Stimulated activated CD8-positive, alpha-beta memory T cell treated with anti-CD3 and anti-CD28 coated beads, Interleukin-4, amount 100 ng/mL, for 24 hours (primary cell): ENCODE results near the gene ALS2CL.
"Not testable (repeated sequence)": the region's sequence is repeated elsewhere in the genome, so short reads cannot be mapped to it uniquely, and the experiment has no call there.

Experiments
- DNase-seq: peaks from one replicate; pipeline ENCODE4 v3.0.0-alpha.2; 2020; ENCODE audit warnings: low read depth

ALS2CL gene

GRCh38 chr3:46704346-46704745 is 10.9 kb upstream of the ALS2CL start:
- DNase-seq, result not testable (repeated sequence)

DNA sequence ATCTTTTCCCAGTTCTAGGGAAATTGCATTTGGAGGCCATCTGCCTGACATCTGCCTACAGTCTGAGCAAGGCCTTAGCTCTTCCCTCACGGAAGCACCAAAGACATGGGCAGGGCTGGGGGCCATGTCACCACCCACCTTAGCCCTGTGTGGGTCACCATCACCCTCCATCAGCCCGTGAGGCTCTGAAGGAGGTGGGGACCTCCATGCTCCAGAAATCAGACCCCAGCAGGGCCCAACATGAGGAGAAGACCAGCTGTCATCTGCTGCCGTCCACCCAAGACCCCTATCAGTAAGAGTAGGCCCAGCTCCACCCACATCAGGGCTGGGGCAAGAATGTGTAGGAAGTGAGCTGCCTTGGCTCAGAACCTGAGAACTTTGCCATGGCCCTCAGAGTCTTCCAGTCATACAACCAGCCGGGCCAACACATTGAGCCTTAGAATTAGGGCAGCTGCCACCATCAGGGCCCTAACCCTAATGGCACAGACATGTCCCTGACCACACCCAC is 9.6 kb upstream of the ALS2CL start:
- DNase-seq, result no peak

DNA sequence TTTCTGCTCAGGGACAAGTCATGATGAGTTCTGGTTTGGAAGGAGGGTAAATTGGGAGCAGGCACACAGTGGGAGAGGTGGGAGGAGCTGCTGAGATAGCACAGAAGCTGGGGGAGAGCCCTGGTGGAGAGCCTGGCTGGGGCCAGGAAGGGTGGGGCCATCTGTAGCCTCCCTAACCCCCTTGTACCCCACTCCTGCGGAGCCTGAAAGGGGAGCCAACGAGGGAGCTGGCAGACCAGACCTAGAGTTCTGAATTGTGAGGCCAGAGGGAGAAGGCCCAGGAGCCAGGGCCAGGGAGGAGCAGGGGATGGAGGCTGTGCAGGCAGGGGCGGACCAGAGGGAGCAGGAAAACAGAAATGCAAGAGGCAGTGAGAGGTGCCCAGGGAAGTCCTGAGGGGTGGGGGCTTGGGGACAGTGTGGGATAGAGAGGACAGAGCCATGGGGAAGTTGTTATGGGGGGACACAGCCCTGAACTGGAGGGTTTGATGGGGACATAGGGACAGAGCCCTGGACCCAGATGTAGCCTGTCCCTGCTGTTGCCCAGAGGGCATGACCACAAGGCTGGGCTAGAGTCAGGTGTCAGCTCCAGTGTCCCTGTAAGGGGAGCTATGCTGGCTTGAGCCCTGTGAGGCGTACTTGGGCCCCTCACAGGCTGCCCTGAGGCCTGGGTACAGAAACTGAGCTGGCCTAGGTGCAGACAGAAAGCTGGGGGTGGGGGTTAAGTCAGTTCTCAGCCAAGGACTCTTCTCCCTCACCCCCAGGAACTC is 8.9 kb upstream of the ALS2CL start:
- DNase-seq, result no peak

DNA sequence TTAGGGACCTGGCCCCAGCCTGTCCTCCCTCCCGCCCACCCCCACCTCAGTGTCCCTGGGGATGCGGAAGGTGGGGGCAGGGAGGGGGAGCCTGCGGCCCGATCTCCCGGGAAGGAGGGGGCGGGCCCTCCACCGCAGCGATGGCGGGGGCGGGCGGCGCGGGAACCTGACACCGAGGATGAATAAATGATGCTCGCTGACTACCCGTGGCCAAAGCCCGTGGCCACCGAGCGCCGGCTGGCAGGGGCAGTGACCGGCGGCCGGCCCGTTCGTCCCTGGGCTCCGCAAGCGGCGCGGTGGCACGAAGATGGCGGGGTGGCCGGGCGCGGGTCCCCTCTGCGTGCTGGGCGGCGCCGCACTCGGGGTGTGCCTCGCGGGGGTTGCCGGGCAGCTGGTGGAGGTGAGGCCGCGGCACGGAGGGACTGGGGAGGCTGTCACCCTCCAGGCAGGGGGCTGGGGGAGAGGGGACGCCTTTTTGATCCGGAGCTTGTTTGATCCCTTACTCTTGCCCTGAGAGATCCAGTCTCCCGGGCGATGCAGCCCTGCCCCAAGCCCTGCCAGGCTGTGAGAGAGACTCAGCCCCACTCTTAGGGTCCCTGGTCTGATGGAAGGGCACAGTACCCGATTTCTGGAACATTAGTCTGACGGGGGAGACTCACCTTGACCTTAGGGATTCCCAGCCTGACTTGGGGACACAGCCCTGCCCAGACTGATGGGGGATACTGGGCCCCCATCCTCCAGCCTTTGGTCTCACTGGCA is 7.9 kb upstream of the ALS2CL start, which contains the start of gene TMIE:
TMIE (plus strand) TSS at position 212 of the 759 bp plus-strand sequence; CDS start at position 308, 96 bp downstream.
- DNase-seq, result no peak

- no peak for DNase-seq
Measured at GRCh38 chr3:46700772-46701171, 7.3 kb upstream of the ALS2CL start.

DNA sequence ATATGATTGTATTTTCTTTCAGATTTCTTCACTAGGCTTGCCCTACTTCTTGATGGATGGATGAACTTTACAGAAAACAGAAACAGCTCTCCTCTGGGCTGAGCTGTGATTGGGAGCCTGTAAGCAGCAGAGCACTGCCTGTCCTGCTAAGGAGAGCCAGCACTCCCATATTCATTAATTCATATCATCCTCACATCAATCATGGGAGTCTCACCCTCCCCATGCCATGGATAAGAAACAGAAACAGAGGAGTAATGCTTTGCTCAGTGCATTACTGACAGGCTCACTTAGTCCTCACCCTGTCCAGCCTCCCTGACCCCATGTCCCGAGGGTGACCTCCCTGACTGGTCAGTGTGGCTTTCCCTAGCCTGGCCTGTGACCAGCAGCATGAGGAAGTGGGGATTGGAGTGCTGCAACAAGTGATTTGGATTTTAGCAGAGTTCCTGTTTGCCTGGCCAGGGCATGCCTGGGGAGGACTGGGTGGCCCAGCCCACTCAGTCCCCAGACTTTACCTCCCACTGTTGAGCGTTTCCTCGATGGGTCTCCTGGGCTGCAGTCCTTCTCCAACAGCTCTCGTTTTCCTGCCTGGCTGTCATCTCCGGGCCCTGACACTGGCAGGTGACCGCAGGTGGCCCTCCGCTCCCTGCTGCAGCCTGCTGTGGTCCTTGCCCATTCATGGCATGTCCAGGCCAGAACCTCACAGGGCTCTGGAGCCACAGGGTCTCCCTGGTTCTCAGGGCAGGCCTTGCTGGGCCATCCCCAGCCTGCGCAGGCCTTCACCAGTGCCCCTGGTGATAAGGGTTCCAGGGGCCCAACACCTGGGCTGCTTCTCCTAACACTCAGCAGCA is 6.4 kb upstream of the ALS2CL start:
- no peak for DNase-seq

DNA sequence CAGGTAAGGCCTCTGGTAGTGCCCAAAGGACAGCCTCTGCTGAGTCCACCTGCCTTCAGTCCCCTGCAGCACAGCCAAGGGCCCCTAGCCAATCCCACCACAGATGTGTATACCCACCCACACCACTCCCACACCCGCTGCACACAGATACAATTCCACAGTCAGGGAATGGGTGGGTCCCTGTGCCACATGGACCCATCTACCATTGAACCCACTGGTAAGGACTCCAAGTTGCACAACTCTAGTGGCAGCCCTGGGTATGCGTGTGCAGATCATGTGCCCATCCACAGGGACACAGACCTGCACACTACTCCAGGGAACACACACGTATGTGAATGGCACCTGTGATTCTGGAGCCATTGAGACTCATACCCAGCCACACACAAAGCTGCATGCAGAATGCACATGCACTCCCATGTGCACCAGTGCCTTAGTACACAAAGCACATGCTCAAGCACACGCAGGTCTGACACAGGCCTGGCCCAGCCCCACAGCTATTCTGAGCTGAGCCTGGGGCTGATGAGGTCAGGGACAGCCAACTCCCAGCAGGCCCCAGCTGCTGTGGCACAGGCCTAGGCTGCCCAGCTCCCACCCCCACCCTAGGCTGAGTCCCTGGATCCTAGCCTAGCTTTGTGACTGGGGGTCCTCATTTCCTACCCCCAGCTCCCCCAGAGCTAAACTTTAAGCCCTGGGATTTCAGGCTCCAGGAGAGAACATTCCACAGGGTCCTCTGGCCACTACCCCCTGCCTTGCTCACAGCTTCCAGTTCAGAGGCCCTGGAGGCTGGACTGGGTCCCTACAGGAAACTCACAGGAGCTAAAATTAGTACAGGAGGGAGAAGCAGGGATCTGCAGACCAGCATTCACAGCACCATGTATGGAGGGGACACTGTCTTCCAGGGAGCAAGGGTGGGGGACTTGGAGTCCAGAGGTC is 2.7 kb upstream of the ALS2CL start:
- DNase-seq, result no peak

DNA sequence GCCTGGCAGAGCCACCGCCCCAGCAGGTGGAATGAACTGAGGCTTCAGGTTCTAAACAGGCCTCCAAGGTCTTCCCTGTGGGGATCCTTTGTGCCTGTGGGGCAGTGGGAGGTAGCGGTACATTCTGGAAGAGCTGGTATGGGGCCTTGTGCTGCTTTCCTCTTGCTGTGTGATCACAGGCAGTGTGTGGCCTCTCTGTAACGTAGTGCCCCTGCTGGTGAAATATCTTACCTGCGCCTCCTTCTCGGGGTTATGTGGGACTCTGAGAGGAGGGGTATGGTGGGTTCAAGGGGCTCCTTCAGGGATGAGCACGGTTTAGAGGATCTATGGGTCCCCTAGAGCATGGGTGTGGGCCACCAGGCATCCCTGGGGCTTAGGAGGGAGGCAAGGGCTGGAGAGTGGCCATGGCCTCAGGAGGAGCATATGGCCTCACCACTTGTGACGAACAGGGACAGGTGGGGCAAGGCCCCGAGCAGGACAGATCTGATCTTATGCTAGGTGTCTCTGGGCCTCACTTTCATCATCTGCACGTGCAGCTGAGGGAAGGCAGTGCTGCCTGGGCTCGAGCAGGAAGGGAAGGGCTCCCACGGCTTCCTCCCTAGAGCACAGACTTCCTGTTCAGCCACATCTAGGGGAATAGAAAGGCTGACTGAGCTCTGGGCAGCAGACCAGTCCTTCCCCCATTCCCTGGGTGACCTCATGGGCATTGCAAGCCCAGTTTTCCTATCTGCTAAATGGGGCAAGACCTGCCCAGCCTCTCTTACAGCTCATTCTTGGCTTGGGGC is 1.9 kb upstream of the ALS2CL start:
- DNase-seq, result no peak

- no peak for DNase-seq
Measured at GRCh38 chr3:46694520-46694919, 1.0 kb upstream of the ALS2CL start.

DNA sequence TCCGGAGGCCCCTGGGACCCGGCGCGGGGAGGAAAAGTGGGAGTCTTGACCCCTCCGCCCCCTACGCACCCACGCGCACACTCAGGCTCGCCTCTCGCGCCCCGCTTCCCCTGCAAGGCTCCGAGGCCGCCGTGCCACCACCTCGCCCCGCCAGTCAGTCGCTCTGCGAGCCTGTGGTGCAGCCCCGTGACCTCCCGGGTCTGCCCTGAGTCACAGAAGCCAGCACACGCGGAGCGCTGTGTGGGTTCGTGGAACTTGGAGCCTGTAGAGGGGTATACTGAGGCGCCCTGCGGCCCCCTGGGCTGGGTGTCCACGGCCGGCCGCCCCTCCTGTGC is 380 bp upstream of the ALS2CL start:
- DNase-seq, result peak; percentile 31

DNA sequence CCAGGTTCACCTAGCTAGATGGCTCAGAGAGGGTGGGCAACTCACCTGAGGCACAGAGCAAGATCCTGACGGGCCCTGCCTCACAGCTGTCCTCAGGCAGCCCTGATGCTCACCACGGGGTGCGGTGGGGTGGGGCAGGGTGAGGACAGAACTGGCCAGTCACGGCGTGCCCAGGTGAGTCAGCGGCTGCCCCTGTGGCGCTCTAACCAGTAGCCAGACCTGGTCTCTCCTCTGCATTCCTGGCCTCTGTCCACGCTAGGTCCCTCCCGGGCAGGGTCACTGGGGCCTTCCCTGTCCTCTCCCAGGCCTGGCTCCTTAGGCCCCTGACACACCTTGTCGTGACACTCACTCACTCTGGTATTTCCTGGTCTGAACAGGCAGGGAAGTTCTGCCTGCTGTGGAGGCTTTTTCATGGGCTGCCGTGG is 901 bp downstream of the ALS2CL start:
- DNase-seq, result no peak

GRCh38 chr3:46690798-46691197 is 2.7 kb downstream of the ALS2CL start:
- no peak for DNase-seq

DNA sequence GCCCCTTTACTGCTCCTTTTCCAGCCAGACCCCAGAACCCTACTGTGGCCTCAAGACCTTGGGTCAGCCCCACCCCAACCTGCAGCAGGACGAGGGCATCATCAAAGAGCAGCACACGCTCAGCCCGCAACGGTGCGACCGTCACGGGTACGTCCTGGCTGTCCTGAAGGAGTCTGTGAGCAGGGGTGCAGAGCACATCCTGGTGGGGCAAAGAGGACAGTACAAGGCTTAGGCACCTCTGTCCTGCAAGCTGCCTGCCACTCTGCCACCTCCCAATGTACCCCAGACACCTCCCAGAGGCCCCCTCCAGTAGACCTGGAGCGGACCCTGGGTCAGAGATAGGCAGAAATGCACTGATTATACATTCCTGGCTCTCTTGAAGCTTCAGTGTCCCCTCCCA is 8.0 kb downstream of the ALS2CL start:
- DNase-seq, result no peak

GRCh38 chr3:46684891-46685290 is 8.6 kb downstream of the ALS2CL start:
- DNase-seq, result no peak

DNA sequence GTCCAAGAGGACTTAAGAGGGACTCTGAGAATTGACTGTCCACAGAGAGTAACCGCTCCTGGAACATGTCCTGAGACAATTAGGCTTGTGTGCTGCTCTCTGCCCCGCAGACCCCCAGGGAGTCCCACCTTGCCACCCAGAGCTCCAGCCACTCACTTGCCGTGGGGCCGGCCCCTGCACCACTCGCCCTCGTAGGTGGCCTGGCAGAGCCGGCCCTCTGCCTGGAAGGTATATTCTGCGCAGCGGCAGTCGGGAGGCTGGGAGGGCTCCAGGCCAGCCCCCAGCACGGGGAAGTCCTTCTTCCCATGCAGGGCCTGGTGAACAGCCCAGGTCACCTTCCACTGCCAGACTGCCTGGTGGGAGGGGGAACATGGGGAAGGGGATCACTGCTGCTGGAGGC is 10.5 kb downstream of the ALS2CL start:
- DNase-seq, result no peak

GRCh38 chr3:46681856-46682540 is 11.5 kb downstream of the ALS2CL start:
- no peak for DNase-seq

DNA sequence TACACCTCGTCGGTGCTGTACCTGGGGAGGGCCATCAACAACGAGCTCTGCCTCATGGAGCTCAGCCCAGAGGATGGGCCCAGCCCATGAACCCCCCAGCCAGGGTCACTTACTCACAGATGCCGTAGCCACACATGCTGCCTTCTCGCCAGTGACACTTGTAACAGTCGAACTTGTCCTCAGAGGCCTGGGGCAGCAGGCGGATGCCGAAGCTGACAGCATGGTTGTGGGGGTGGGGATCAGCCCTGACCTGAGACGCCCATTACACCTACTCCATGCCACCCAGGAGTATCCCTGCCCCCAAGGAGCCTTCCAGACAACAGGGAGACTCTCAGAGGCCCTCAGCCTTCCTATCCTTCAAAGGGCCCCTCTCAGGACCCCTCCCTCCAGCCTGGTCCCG is 12.1 kb downstream of the ALS2CL start:
- no peak for DNase-seq

DNA sequence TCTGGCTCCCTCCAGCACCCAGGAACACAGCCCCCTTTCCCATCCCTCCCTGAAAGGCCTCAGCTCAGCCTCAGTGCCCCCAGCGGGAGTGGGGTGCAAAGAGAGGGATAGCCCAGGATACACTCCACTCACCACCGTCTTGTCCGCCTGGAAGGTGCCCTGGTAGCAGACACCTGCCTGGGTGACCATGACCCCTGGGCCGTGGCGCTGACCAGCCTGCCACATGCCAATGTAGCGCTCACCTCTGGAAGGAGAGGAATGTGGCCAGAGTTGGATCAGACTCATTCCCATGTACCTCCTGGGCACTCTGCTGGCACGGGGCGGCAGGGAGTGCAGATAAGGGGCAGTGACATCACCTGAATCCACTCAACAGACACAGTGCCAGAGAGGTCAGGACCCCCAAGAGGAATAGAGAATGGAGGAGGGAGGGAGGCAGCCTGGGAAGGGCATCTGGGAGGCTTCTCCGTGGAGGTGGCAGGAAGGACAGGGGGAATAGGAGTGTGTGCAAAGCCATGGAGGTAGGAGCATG is 13.1 kb downstream of the ALS2CL start:
- no peak for DNase-seq

GRCh38 chr3:46679681-46680080 is 13.8 kb downstream of the ALS2CL start:
- no peak for DNase-seq

DNA sequence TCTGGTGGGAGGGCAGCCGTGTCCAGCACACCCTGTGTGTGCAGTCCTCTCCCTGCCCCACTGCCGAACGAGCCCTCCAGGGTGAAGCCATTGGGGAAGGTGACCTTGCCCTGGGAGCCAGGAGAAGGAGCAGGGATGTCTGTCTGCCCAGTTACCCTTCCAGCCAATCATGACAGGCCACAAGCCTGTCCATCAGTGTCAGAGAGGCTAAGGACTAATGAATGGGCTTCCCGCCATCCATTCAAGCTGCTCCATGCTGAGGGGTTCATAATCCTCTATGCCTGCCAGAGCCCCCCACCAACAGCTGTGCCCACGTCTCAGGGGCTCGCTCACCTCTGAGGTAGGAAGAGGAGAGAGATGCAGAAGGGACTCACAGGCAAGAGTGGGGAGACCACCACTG is 15.2 kb downstream of the ALS2CL start:
- DNase-seq, result no peak
